Endometrium (tissue), 2 donors: Measurements from ENCODE around the gene RBM4B.

Experiments used
- FAIRE-seq: peaks from 2 replicates; lab custom pipeline; 2012; peaks lifted over from hg19 to GRCh38; lab: Jason Lieb, UNC
- donor health status: control.
- donor health status: control.

The RBM4B gene

DNA sequence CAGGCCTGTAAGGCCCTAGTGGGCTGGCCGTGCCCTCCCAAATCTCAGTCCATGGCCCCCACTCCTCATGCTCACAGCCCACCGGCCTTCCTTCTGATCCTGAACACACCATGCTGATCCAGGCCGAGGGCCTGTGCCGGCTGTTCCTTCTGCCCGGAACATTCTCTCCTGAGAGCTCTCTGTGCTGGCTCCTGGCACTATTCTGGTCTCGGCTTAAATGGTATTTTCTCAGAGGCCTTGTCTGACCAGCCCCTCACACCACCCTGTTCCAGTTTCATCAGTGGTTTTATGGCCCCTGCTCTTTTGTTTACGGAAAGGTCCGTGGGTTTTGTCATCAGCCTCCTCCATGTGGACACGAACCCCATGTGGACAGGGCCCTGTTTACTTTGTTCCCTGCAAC is 29.3 kb upstream of the RBM4B start:
- FAIRE-seq: no peak

DNA sequence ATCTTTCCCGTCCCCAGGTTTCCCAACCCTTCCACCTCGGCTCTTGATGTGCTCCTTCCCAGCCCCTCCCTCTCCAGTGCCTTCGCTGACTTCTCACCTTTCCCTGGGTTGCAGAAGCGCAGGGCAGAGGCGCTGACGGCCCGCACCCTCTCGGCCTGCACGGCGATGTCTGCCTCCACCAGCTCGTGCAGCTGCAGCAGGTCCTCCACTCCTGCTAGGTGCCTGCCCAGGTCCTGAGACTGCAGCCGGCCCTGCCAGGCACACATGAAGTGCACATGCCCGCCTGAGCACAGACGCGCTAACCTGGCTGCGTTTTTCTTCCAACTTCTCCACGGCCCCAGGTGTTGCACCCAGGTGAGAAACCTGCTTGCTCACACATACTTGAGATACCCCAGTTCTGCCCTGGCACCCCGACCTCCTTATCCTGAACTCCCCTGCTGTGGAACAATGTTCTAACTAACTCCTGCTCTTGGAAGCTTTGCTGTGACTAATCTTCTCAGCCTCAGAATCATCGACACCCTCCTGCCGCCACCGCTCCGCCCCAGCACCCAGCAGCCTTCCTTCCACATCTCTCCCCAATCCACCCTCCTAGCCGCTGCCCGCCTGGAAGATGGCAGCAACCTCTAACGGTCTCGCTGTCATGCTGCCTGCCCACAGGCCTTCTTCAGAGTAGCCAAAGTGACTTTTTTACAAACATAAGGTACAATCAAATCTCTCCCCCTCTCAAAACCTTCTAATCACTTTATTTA is 28.1 kb upstream of the RBM4B start:
- FAIRE-seq: no peak

DNA sequence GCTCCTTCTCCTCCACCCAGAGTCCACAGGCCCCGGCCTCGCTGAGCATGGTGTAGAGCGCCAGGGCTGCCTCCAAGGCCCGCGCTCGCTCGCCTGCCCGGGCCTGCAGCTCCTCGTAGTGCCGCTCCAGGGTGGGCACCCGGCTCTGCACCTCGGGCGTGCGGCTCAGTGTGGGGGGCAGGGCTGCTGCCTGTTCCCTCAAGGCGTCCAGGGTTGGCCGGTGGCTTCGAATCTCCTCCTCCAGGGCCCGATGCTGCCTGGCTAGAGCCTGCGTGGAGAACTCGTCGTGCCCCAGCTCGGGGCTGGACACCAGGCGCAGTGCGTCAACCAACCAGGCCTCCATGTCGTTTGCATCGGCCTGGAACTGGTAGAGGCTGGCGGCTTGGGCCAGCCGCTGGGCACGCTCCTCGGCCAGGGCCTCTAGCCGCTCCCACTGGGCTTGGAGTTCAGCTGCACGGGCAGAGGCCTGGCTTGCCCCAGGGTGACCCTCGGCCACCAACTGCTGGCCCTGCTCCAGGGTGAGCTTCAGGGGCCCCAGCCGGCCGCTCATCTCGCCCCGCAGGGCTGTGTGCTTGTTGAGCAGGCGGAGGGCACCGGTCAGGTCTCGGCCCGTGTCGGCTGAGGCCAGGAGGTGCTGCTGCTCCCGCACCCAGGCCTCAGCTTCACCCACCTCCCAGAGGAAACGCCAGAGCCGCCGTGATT is 27.1 kb upstream of the RBM4B start:
- no peak for FAIRE-seq

DNA sequence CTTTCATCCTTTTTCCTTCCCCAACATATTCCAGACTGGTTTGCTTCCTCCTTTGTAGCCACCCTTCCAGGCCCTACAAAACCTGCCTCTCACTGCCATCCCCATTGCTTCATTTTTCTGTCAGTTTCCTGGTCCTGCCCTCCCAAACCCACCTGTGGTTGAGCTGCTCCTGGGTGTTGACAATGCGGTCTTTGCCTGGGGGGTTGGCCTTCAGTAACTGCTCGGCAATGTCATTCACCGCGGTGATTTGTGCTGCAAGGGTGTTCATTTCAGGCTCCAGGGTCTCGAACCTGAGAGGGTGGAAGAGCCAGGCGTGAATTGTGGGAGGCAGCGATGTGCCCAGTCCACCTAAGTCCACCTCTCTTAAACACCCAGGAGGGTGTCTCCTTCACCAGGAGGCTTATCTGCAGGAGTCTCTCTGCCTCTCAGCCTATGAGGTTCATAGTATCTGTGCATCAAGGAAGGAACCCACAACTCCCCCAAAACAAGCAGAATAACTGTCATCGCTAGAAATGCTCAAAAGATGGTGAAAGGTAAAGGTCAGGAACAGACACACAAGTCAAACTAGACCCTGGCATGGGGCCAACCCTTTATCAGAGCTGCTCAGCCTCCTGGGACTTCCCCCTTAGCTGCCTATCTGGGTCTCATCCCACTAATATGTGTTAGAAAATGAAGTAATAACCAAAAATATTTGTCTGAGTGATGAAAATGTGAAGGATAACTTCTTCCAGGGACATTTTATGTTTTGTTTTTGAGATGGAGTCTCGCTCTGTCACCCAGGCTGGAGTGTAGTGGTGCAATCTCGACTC is 23.9 kb upstream of the RBM4B start:
- FAIRE-seq: no peak

DNA sequence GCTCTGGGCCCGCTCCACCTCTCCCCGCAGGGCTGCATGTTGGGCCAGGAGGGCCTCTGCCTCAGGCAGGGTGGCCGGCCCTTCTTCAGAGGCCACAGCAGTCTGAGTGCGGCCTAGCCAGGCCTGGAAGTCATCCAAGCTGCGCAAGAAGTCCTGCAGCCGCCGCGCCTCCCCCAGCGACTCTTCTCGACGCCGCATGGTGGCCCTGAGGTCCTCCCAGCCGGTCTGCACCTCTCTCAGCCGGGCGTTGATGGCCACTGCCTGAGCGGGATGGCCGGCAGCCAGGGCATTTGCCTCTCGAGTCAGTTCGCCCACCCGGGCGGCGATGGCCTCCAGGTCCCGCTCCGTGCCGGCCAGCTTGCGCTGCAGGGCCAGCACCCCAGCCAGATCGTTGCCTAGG is 23.1 kb upstream of the RBM4B start:
- no peak for FAIRE-seq

DNA sequence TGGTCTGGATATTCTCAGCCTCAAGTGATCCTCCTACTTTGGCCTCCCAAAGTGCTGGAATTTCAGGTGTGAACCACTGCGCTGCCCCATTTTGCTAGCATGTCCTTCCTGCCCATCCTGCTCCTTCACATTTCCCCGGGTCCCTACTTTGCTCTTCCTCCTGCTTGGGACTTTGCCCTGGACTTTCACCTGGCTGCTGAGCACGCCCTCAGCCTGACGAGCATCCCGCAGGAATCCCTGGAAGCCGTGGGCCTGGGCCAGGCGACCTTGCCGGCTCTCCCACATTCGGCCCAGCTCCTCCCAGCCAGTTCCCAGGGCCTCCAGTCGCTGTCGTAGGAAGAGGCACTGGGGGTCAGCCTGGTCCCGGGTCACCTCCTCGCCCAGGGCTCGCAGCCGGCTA is 22.6 kb upstream of the RBM4B start:
- no peak for FAIRE-seq

DNA sequence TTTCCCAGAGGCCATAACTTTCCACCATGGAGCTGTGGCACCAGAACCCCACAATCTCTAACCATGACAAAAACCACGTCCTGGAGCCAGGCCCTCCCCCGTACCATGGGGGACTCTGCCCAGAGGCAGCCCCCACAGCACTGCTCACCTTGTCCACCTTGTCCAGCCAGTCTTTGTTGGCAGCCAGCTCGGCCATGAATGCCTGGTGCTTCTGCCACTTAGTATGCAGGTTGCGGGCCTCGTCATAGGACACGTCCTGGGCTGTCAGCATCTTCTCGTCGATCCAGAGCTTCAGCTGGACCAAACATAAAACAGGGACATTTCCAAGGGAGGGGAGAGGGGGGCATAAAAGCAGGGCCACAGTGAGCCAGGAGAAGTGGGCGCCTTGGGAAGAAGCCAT is 20.8 kb upstream of the RBM4B start:
- FAIRE-seq: no peak

DNA sequence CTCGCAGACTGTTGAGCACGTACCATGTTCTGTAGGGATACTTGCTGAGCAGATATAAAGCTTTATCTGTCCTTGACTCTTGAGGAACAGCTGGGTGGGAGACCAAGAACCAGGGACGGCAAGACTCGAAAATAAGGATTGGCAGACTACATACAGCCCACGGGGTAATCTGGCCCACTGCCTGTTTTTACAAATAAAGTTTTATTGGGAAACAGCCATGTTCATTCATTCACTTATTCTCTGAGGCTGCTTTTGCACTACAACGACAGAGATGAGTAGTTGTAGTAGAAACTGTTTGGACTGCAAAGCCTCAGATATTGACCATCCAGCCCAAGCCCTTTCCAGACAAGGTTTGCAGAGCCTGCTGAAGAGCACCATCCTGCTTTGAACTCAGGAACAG is 20.3 kb upstream of the RBM4B start:
- no peak for FAIRE-seq

DNA sequence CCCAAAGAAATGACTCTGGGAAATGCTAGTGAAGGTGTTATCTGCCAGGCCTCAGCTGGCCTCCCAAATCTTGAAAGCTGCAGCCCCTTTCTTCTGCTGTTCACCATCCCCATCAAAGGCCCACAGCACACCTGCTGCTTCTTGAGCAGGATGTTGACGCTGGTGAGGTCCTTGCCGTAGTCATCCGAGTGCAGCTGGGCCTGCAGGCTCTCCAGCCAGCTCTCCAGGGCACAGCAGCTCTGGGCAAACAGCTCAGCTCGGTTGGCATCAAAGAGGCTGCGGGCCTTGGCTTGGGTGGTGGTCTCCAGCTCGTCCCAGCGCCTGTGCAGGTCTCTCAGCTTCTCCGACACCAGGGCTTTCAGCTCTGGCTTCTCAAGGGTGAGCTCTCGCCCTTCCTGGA is 18.5 kb upstream of the RBM4B start:
- FAIRE-seq: no peak

DNA sequence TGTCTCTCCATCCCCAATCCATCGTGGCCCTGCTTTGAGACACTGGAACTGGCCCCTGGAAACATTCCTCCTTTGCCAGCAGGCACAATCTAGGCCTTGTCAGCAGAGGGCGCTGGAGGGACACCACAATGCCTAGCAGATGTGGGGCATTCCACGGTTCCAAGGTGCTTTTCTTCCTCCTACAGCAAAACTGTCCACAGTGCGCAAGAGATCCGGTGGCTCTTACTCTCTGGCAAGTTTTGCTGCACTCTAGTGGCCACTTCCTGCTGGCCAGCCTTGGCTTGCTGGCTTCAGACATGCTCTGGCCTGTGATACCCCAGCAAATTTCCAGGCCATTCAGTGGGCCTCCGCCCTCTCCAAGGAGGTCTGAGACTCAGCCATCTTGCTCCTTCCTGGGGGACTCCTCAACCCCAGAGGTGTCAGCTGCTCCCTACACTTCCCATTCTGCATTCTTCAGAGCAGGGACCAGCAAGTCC is 17.1 kb upstream of the RBM4B start:
- peak; percentile 55 for FAIRE-seq

DNA sequence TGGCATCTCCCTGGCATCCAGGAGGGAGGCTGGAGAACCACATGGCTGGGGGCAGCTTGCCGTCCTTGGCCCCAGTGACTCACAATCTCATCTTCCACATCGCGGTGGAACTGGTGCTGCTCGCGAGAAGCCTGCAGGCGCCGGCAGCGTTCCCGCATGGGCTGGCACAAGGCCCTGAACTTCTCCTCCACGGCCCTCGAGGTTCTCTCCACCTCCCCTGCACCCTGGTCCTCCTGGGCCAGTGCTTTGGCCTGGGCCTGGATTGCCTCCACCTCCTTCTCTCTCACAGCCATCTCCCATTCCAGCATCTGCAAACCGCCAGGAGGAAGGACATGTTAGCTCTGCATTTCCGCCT is 16.3 kb upstream of the RBM4B start:
- FAIRE-seq: no peak

DNA sequence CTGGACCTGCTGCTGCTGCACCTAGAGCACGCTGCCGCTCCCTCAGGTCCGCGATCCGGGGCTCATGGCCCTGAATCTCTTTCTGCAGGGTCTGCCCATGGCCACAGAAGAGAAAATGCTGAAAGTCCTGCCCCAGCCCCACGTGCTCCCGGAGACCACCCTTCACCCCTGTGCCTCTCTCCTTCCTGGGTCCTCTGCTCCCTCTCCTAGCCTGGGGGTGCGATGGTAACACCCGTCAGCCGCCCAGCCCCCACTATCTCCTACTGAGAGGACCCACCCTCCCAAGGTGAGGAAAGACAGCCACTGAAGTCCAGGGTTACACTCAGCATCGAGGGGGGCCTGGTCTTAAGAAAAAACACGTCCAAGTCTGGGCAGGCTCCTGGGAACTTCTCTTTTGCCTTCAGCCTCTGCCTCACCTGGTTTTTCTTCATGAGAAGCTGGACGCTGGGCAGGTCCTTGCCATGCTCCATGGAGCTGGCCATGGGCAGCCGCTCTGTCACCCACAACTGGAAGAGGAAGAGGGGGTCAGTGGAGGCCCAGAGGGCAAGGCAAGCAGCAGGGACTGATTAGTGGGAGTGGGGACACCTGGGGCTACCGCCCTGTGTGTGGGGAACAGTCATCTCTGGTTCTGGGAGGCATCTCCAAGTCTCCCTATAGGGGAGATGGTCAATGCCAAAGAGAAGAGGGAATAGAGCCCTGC is 15.8 kb upstream of the RBM4B start:
- FAIRE-seq: no peak

DNA sequence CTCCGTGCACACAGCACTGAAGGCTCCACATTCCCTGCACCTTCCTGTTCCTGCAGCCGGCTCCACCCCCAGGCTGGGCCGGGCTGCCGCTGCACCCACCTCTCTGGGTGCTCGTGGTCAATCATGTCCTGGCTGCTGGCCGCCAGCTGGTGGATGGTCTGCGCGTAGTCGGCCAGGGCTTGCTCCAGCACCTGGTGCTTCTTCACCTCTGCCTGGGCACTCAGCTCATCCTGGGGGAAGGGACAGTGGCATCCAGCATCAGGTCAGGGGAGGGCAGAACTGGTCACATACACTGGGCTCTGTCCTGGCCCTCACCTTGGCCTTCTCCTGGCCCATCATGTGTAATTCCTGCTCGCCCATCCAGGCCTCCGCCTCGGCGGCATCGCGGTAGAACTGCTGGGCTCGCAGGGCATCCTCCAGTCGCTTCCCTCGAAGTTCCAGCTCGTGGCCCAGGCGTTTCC is 15.2 kb upstream of the RBM4B start:
- no peak for FAIRE-seq

DNA sequence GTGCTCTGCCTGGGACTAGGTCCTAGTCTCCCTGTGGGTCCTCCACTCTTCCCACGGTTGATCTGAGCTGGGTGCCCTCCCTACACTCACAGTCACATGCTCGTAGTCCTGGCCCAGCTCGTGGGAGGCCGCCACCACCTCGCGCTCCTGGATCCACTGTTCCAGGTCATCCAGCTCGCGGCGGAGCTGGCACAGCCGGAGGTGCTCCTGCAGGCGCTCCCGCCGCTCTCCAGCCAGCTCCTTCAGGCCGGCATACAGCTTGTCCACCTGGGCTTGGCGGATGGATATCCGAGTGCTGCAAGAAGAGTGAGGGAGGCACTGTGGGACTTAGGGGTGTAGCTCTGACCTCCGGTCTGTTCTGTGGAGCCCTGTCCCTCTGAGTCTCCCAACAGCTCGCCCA is 14.8 kb upstream of the RBM4B start:
- FAIRE-seq: no peak

DNA sequence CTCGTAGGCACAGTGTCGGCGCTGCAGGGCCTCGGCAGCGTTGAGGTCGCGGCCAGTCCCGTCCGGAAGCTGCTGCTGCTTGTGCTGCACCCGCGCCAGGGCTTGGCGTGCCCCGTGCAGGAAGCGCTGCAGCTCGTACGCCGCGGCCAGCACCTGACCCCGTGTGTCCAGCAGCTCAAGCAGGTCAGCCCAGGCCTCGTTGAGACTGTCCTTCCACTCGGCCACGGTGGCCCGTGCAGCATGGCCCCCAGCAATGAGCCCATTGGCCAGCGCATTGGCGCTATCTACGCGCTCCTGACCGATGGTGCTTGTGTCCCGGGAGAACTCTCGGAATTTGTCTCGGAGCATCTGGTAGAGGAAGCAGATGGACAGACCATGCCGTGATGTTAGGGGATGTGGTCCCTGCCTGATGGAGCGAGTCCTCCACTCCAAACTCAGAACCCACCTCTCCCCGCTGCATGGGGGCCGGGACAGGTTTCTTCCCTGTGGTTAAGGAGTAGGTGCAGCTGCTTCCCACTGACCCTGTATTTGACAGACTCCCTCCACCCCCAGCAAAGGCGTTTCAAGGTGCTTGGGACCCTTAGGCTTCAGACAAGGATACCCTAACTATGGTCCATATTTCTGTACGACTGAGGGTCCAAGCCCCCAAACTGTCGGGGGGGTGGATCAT is 13.8 kb upstream of the RBM4B start:
- FAIRE-seq: no peak

DNA sequence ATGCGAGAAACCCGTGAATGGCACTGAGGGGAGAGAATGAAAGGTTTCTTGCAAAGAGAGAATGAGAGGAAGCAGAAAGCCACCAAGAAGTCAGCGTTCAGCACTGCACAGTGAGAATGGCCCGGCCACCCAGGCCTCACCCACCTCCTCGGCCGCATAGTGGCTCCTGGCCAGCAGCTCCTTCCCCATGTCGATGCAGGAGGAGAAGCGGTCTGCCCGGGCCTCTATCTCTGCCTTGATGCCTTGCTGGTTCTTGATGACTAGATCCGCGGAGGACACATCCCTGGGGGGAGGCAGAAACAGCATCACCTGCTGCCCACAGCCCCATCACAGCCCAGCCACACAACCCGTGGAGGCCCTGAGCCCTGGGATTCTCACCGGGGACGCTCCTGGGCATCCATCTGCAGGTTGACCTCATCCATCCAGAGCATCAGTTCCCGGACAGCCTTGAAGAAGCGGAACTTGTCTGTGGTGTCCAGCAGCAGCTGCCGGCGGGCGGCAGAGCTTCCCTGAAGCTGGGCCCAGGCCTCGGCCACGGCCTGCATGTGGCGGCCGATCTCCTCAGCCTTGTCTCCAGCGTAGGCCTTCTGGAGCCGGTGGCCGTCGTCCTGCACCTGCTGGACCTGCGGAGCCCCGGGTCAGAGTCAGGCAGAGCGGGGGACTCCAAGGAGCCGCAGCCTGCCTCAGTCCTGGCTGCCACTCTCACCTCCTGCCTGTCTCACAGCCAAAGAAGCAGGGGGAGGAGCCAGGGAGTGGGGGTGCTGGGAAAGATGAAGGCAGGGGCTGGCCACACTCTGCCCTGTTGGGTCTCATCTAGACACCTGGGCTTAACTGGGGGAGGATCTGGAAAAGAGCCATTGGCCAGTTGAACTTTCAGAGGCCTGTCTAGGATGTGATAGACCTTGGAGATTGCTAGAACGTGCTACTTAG is 12.2 kb upstream of the RBM4B start:
- no peak for FAIRE-seq

DNA sequence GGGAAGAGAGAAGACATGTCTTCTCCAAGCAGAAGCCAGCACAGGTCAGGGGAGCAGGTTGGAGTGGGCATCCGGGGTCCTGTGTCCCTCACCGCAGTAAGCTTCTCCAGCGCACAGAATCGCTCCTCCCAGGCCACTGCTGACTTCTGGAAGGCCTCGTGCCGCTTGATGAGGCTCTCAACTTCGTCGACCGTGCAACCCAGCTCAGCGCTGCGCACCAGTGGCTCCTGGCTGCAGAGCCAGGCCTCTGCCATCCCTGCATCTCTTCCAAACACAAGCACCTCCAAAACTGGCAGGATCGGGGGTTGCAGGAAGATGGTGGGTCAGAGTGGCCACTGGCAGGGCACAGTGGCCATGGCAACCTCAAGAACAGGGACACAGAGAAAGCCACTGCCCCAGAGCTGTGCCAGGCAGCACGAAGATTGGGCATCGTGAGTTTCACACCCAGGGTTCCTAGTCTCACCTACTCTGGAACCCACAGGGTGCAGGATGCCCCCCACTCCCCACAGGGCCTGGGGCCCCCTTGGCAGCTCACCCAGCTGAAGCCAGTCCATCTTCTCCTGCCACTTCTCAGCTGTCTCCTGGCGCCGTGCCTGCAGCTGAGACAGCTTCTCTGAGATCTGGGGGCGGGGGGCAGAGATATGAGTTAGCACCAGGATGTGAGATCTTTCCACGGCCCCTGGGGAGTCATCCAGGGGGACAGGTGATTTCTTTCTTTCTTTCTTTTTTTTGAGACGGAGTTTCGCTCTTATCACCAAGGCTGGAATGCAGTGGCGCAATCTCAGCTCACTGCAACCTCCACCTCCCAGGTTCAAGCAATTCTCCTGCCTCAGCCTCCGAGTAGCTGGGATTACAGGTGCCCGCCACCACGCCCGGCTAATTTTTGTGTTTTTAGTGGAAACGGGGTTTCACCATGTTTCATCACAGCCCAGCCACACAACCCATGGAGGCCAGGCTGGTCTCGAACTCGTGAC is 11.2 kb upstream of the RBM4B start:
- no peak for FAIRE-seq

DNA sequence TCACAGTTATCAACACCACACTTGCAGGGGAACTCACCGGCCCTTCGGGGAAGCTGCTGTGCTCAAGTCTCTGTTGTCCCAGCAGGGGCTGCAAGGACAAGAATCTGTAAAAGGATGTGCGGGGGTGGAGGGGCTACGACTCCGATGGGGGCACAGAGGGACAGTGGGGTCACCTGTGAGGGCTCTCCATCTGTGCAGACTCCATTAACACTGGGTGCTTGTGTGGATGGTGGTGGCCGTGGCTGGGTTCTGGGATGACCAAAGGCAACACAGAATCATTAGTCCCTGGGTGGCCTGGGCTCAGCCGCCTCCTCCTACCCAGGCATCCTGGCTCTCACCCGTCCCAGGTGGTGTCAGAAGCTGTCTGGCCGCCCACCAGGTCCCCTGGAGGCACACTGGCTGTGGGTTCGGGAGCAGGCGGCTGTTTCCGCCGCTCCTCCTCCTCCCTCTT is 10.2 kb upstream of the RBM4B start:
- no peak for FAIRE-seq
